DOHH2 (cell line): ENCODE results near the gene AFM.

Experiments used
- H3F3A ChIP-seq: fragments of 200-600 bp; sonication (generic), shearing (Covaris generic); 2 replicates; pipeline ENCODE4 v1.6.0; 2016; ENCODE audit warnings: antibody characterized with exemption, mild to moderate bottlenecking; ENCODE audit not compliant: control insufficient read depth, insufficient read depth
- H3K27ac ChIP-seq: fragments of 200-600 bp; sonication (generic); 2 replicates; pipeline ENCODE4 v1.5.1; 2014; ENCODE audit warnings: low read depth, mild to moderate bottlenecking, low read length, moderate library complexity
- H3K27me3 ChIP-seq: fragments of 200-600 bp; sonication (generic); 2 replicates; pipeline ENCODE4 v1.6.1; 2014; ENCODE audit warnings: mild to moderate bottlenecking, low read length, mixed read lengths; ENCODE audit not compliant: control insufficient read depth
- H3K36me3 ChIP-seq: fragments of 200-600 bp; sonication (generic); 2 replicates; pipeline ENCODE4 v1.6.1; 2014; ENCODE audit warnings: mild to moderate bottlenecking, low read length, moderate library complexity, mixed read lengths; ENCODE audit not compliant: control insufficient read depth
- H3K4me1 ChIP-seq: fragments of 200-600 bp; sonication (generic); 2 replicates; pipeline ENCODE4 v1.6.1; 2014; ENCODE audit warnings: mild to moderate bottlenecking, low read length, mixed read lengths; ENCODE audit not compliant: control insufficient read depth
- H3K4me2 ChIP-seq: fragments of 200-600 bp; sonication (generic); 2 replicates; pipeline ENCODE4 v1.6.0; 2014; ENCODE audit warnings: mild to moderate bottlenecking, low read length, moderate library complexity
- H3K4me3 ChIP-seq: fragments of 200-600 bp; sonication (generic); 2 replicates; pipeline ENCODE4 v1.5.1; 2014; ENCODE audit warnings: mild to moderate bottlenecking, low read length, mixed read lengths
- H3K79me2 ChIP-seq: fragments of 200-600 bp; sonication (generic); 2 replicates; pipeline ENCODE4 v1.6.1; 2014; ENCODE audit warnings: mild to moderate bottlenecking, low read length, mixed read lengths; ENCODE audit not compliant: control insufficient read depth
- H3K9me2 ChIP-seq: fragments of 200-600 bp; sonication (generic); replicated peaks from 2 replicates; pipeline ENCODE4 v1.6.1; 2014; ENCODE audit warnings: mild to moderate bottlenecking, low read length, mixed read lengths; ENCODE audit not compliant: control insufficient read depth
- H3K9me3 ChIP-seq: fragments of 200-600 bp; sonication (generic); 2 replicates; pipeline ENCODE4 v1.6.1; 2014; ENCODE audit warnings: antibody characterized with exemption, low read length, mixed read lengths; ENCODE audit not compliant: control insufficient read depth, insufficient read depth
- H4K20me1 ChIP-seq: fragments of 200-600 bp; sonication (generic); 2 replicates; pipeline ENCODE4 v1.6.0; 2014; ENCODE audit warnings: low read depth, mild to moderate bottlenecking, antibody characterized with exemption, low read length, moderate library complexity; ENCODE audit not compliant: control insufficient read depth, insufficient read depth
- EZH2phosphoT487 ChIP-seq: fragments of 200-600 bp; sonication (generic); IDR thresholded peaks from 2 replicates; pipeline ENCODE4 v1.6.1; 2017; ENCODE audit warnings: borderline replicate concordance, mild to moderate bottlenecking, antibody characterized with exemption, low read length, moderate library complexity, mixed read lengths
- TF ChIP-seq, protein P1 (sequence below): fragments of 200-600 bp; sonication (generic); IDR thresholded peaks from one replicate; pipeline ENCODE4 v1.5.1; 2014; ENCODE audit warnings: antibody characterized with exemption, mild to moderate bottlenecking, low read depth, low read length; ENCODE audit not compliant: poor library complexity, severe bottlenecking

The AFM gene

DNA sequence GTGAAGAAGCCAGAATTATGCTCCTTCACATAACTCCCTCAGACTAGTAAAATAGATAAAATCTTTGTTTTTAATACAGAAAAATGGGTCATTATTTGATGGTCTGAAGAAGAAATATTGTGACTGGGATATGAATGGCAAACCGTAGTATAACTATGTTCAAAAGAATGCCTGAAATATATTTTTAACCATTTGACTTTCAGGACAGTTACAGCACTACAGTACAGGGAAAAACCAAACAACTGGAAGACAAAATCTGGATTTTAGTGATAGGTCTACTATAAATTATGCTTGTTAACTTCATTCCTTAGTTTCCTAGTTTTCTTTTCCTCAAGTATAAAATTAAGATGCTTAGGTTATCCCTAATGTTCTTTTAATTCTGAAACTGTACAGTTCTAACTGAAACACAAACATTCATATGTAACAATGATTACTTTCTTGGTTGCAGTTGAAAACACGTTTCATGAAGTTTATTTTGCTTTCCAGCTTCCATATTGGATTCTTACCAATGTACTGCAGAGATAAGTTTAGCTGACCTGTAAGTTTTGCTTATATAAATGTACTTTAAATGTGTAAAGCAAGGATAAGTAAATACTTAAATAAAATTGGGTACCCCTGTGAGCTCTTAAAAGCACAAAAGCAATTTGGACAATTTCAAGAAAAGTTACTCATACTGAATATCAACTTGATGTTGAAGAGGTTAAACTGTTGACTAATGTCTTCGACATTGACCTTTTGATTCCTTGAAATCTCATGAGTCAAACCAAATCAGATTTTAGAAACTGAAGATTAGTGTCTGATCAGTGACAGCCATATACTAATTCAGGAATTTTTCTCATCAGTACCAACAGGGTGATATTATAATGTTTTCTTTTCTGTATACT lies 44.6 kb upstream of the AFM start:
- no peaks in the 10 kb centered on the region for H3K9me2 ChIP-seq
- no peak for TF ChIP-seq EZH2phosphoT487
- TF ChIP-seq, protein P1, sequence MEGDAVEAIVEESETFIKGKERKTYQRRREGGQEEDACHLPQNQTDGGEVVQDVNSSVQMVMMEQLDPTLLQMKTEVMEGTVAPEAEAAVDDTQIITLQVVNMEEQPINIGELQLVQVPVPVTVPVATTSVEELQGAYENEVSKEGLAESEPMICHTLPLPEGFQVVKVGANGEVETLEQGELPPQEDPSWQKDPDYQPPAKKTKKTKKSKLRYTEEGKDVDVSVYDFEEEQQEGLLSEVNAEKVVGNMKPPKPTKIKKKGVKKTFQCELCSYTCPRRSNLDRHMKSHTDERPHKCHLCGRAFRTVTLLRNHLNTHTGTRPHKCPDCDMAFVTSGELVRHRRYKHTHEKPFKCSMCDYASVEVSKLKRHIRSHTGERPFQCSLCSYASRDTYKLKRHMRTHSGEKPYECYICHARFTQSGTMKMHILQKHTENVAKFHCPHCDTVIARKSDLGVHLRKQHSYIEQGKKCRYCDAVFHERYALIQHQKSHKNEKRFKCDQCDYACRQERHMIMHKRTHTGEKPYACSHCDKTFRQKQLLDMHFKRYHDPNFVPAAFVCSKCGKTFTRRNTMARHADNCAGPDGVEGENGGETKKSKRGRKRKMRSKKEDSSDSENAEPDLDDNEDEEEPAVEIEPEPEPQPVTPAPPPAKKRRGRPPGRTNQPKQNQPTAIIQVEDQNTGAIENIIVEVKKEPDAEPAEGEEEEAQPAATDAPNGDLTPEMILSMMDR: no peak
- no peak overlapping the region for H3K27ac ChIP-seq
- H4K20me1 ChIP-seq: no peaks in the 10 kb centered on the region
- no peak overlapping the region for H3K4me3 ChIP-seq
- no peak overlapping the region for H3K4me2 ChIP-seq
- no peaks in the 10 kb centered on the region for H3F3A ChIP-seq
- H3K36me3 ChIP-seq: no peaks in the 10 kb centered on the region
- H3K4me1 ChIP-seq: no peaks in the 10 kb centered on the region
- H3K9me3 ChIP-seq: no peaks in the 10 kb centered on the region
- no peaks in the 10 kb centered on the region for H3K79me2 ChIP-seq
- no peaks in the 10 kb centered on the region for H3K27me3 ChIP-seq

DNA sequence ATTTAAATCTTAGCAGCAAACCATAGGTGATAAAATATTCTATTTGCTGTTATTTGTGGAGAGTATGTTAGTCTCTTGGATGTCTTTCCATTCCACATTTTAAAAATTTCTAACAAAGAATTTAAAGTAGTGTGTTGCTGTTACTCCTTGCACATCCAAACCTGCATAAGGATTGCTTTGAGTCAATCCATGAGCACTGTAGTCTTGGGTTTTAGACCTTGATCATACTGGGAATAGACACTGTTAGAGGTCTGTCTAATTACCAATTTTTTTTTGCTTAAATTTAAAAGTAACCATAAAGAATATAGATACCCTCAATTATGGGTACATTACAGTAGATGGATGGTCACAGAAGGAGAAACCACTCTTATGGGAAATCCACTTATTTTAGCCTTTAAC lies 44.0 kb upstream of the AFM start:
- Histone ChIP-seq H3K36me3 (no peaks in the 10 kb centered on the region), H3K9me3 (no peaks in the 10 kb centered on the region), H3F3A (no peaks in the 10 kb centered on the region), H3K79me2 (no peaks in the 10 kb centered on the region), H3K27ac (no peak overlapping the region), H3K4me2 (no peak overlapping the region), H3K9me2 (no peaks in the 10 kb centered on the region), H4K20me1 (no peaks in the 10 kb centered on the region), H3K4me3 (no peak overlapping the region), H3K4me1 (no peaks in the 10 kb centered on the region), H3K27me3 (no peaks in the 10 kb centered on the region)
- TF ChIP-seq EZH2phosphoT487: no peak
- TF ChIP-seq, protein P1: no peak

DNA sequence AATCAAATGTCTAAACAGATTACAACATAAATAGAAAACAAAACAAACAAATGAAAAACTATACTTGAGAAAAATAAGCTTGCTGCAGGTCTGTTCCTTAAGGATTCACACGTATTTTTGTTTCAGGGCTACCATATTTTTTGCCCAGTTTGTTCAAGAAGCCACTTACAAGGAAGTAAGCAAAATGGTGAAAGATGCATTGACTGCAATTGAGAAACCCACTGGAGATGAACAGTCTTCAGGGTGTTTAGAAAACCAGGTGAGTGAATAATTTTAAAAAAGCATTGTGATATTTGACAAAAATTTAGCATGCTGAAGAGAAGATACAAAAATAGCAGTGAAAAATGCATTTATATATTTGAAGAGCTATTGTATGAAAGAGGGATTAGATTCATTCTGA lies 43.5 kb upstream of the AFM start:
- H3K79me2 ChIP-seq: no peaks in the 10 kb centered on the region
- no peaks in the 10 kb centered on the region for H3K36me3 ChIP-seq
- no peak overlapping the region for H3K4me2 ChIP-seq
- H3K27me3 ChIP-seq: no peaks in the 10 kb centered on the region
- no peak overlapping the region for H3K4me3 ChIP-seq
- no peaks in the 10 kb centered on the region for H3F3A ChIP-seq
- H3K4me1 ChIP-seq: no peaks in the 10 kb centered on the region
- H3K9me2 ChIP-seq: no peaks in the 10 kb centered on the region
- no peak overlapping the region for H3K27ac ChIP-seq
- no peaks in the 10 kb centered on the region for H4K20me1 ChIP-seq
- no peaks in the 10 kb centered on the region for H3K9me3 ChIP-seq
- no peak for TF ChIP-seq EZH2phosphoT487
- TF ChIP-seq, protein P1: no peak
